Activated naive CD4-positive, alpha-beta T cell (primary cell): ENCODE data around the gene TPP2.

ENCODE experiments used
- DNase-seq, 4 experiments: peaks; one replicate each; lab custom pipeline; 2025; lab: John Stamatoyannopoulos, UW

The TPP2 gene

GRCh38 chr13:102694937-102695336, 98.2 kb downstream of the TPP2 start, which contains the start of gene METTL21C:
Gene METTL21C (minus strand): TSS chr13:102695044. CDS start chr13:102694498, 546 bp downstream.
- no peak for DNase-seq

GRCh38 chr13:102696465-102696864, 99.7 kb downstream of the TPP2 start:
- DNase-seq, result no peak

GRCh38 chr13:102697264-102697663, 100.5 kb downstream of the TPP2 start:
- no peak for DNase-seq

- no peak for DNase-seq
Observed at GRCh38 chr13:102697929-102698648, 101.3 kb downstream of the TPP2 start.

- DNase-seq, result no peak
Observed at GRCh38 chr13:102698649-102698980, 101.8 kb downstream of the TPP2 start.

- no peak for DNase-seq
Observed at GRCh38 chr13:102699504-102699903, 102.7 kb downstream of the TPP2 start.

GRCh38 chr13:102700088-102701031, 103.6 kb downstream of the TPP2 start:
- DNase-seq, result no peak

GRCh38 chr13:102701331-102701730, 104.5 kb downstream of the TPP2 start:
- DNase-seq, result no peak

- DNase-seq, result no peak
Observed at GRCh38 chr13:102702965-102703725, 106.4 kb downstream of the TPP2 start.

- no peak for DNase-seq
Observed at GRCh38 chr13:102703726-102704035, 106.9 kb downstream of the TPP2 start.

- no peak for DNase-seq
Observed at GRCh38 chr13:102704238-102705058, 107.7 kb downstream of the TPP2 start.

GRCh38 chr13:102707467-102707866, 110.7 kb downstream of the TPP2 start:
- DNase-seq, result no peak

GRCh38 chr13:102708211-102708610, 111.4 kb downstream of the TPP2 start:
- DNase-seq, result no peak

- DNase-seq, result no peak
Observed at GRCh38 chr13:102708991-102709390, 112.2 kb downstream of the TPP2 start.

GRCh38 chr13:102709536-102709935, 112.8 kb downstream of the TPP2 start:
- DNase-seq, result no peak

- no peak for DNase-seq
Observed at GRCh38 chr13:102710261-102710679, 113.5 kb downstream of the TPP2 start.

GRCh38 chr13:102715447-102715846, 118.7 kb downstream of the TPP2 start:
- DNase-seq, result no peak

GRCh38 chr13:102718746-102719145, 122.0 kb downstream of the TPP2 start:
- DNase-seq, result no peak

GRCh38 chr13:102721800-102722231, 125.0 kb downstream of the TPP2 start:
- no peak for DNase-seq

GRCh38 chr13:102724923-102725322, 128.1 kb downstream of the TPP2 start:
- no peak for DNase-seq

- DNase-seq, result no peak
Observed at GRCh38 chr13:102726430-102726829, 129.6 kb downstream of the TPP2 start.
